Amniotic epithelial cell (primary cell): ENCODE results near the gene OR1F1.
"Not testable (repeated sequence)": the region's sequence is repeated elsewhere in the genome, so short reads cannot be mapped to it uniquely, and the experiment has no call there.

Source experiments
- DNase-seq: peaks from one replicate; pipeline ENCODE4 v3.0.0-alpha.2; 2010; ENCODE audit warnings: low read depth

The OR1F1 gene

DNA sequence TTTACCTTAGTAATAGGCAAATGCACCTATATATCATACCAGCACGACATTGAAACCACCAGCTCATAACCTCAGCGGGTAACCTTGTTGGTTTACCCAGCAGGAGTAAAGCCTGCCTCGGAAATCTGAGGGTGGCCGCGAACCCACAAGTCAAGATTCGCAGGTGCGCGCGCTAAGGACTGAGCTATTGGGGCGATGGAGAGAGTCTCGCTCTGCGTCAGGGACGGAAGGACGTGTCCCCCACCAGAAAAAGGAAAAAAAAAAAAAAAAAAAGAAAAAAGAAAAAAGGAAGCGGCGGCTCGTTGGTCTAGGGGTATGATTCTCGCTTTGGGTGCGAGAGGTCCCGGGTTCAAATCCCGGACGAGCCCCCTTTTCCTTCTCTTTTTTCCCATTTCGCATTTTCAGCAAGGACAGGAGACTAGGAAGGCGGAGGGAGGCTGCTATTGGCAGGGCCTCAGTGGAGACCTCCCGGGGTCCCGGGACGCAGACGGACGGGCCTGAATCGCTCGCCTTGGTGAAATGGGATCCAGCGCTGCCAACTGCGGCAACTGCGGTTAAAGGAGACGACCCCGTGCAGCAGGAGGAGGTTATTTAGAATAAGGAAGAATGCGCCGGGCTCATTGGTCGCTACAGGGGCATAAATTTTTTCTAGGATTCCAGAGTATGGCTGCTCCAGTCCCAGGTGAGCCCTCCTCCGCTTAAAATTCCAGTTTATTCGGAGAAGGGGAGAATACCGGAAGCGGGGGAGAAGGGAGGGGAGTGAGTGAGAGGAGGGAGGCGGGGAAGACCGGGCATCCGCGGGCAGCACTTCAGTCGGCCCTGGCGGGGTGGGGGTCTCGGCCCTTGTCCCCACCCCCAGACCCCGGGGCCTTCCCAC, at the start of gene OR1F1:
TSS of gene OR1F1 (plus strand) at position 407 of the 877 bp plus-strand sequence.
- peak; percentile 62 for DNase-seq

DNA sequence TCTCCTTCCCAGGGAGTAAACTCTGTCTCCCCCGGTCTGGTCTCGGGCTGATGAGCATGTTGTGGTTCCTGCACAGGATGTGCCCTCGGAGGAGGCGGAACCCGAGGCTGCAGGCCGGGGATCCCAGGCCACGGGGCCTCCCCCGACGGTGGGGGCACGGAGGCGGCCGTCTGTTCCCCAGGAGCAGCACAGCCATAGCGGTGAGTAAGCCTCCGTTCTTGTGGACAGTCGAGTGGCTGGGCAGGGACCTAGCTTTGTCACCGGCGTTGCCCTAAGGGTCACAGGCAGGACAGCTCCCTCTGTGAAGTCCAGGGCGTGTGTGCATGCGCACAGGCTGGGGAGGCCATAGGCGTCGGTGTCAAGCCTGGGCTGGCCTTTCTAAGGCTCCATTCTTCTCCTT, 49.7 kb upstream of the OR1F1 start:
- no peak for DNase-seq

DNA sequence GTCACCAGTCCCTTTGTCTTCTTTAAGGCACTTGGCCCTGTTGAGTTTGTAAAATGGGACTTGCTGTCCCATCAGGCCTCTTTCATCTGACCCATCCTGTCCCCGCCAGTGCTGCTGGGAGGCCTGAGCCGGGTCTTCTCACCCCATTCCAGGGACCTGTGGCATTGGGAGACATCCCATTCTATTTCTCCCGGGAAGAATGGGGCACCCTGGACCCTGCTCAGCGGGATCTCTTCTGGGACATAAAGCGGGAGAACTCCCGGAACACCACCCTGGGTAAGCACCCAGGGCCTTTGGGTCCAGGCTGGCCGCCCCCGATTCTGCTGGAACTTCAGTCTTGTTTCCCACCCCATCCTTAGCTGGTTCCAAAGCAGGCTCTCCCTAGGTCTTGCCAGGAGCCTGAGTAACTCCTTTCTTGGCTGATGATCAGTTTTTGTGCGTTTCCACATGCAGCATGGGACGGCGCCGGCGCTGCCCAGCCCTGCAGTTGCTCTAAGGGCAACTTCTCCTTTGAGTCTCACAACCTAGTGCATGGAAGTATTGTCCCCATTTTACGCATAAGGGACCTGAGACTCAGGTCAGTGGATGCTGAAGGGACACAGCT, 49.1 kb upstream of the OR1F1 start:
- no peak for DNase-seq

DNA sequence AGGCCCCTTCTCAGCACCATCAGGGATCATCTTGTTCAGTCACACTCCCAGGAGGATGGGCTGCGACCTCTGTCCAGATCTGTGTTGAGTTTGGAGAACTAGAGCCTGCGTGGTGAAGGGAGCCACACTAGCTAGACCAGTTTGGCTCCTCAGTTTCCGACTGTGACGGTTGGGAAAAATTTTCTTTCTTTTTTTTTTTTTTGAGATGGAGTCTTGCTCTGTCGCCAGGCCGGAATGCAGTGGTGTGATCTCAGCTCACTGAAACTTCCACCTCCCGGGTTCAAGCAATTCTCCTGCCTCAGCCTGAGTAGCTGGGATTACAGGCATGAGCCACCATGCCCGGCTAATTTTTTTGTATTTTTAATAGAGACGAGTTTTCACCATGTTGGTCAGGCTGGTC, 48.4 kb upstream of the OR1F1 start:
- not testable (repeated sequence) for DNase-seq

DNA sequence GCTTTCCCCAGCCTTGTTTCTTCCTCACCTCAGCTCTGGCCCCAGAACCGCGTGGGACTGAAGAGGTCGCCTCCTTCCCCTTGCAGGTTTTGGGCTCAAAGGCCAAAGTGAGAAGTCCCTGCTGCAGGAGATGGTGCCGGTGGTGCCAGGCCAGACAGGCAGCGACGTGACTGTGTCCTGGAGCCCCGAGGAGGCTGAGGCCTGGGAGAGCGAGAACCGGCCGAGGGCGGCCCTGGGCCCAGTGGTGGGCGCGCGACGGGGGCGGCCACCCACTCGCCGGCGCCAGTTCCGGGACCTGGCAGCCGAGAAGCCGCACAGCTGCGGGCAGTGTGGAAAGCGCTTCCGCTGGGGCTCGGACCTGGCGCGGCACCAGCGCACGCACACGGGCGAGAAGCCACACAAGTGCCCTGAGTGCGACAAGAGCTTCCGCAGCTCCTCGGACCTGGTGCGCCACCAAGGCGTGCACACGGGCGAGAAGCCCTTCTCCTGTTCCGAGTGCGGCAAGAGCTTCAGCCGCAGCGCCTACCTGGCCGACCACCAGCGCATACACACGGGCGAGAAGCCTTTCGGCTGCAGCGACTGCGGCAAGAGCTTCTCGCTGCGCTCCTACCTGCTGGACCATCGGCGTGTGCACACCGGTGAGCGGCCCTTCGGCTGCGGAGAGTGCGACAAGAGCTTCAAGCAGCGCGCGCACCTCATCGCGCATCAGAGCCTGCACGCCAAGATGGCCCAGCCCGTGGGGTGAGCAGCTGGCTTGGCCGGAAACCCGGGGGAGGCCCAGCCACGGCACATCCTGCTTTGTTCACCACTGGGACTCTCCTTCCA, 47.2 kb upstream of the OR1F1 start:
- no peak for DNase-seq

DNA sequence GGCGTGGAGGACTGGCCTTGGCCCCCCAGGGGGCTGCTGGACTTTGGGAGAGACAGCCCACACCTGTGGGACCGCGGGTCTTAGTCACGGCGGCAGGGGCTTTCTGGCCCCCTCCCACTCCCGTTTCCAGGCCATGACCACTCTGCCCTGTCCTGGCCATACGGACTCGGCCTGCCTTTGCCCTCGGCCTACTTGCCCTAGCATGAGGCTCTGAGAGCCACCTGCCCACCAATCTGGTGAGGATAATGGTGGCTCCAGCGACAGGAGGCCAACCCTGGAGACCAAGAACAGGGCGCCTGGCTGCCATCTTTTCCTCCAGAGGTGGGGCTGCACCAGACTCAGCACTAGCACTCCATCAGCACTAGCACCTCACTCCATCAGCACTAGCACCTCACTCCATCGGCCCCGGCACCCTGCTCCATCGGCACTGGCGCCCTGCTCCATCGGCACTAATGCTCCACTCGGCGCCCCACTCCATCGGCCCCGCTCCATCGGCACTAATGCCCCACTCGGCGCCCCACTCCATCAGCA, 46.2 kb upstream of the OR1F1 start:
- no peak for DNase-seq

DNA sequence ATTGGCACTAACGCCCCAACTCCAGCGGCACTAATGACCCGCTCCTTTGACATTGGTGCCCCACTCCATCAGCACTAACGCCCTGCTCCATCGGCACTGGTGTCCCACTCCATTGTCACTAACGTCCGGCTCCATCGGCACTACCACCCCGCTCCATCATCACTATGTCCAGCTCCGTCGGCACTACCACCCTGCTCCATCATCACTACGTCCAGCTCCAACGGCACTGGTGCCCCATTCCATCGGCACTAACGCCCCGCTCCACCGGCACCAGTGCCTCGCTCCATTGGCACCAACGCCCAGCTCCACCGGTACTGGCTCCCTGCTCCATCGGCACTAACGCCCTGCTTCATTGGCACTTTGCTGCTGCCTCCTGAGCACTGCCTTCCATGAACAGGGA, 45.7 kb upstream of the OR1F1 start:
- no peak for DNase-seq

DNA sequence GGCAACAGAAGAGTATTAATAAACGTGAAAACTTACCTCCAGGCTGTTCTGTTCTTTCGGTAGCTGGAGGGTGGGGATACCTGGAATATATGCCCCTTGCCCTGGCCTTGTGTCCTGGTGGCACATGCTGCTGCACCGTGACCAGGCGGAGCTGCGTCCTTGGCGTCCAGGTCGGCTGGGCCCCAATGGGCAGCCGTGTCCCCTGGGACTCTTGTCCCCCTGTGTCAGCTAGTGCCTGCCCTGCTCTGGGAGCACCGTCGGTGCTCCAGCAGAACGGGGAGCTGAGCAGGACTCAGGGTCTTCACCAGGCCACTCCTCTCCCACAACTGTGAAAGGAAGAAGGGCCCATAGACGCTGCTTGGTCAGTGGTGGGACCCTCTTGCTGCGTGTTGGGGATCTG, 45.2 kb upstream of the OR1F1 start:
- DNase-seq: no peak

DNA sequence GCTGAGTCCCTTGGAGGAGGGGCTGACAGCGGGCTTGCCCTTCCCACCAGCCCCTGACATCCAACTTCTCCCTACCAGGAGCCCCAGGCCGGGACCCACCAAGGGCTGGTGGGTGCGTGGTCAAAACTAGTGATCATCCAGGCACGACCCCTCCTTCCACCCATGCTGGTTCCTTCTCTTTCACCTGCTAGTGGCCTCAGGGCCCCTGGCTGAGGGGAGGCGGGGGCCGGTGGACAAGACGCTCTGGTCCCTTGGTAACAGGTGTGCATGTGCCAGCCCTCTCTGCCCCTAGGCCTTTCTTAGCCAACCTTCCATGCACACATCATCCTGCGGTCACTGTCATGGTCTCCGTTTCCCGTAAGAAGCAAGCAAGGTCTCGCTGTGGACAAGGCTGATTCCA, 44.8 kb upstream of the OR1F1 start:
- DNase-seq: no peak

DNA sequence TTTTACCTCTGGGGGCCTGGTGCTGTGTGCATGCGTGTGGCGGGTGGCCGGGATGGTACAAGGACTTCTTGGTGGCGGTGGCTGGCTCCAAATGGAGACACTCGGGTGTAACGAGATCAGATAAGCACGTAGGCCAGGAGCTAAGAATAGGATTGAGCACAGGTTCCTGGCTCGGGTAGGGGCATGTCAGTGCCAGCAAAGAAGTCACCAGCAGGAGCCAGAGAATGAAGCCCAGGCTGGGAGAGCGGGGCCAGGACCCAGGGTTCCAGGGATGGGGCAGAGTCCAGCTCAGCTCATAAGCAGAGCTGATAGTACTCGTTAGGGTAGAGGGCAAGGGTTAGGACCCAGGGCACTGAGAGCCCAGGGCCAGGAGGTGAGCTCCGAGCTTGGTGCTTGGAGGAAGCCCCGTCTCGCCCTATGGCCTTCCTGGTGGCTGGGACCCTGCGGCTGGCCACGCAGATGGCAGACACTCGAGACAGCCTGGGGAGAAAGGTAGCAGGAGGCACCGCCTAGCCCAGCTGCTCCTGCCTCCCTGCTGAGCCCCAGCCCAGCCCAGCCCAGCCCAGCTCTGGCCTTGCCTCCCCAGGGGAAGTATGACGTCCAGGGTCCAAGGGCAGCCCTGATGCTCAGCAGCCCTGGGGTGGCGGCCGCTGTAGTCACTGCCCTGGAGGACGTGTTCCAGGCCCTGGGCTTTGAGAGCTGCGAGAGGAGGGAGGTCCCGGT, 44.2 kb upstream of the OR1F1 start:
- DNase-seq: no peak

DNA sequence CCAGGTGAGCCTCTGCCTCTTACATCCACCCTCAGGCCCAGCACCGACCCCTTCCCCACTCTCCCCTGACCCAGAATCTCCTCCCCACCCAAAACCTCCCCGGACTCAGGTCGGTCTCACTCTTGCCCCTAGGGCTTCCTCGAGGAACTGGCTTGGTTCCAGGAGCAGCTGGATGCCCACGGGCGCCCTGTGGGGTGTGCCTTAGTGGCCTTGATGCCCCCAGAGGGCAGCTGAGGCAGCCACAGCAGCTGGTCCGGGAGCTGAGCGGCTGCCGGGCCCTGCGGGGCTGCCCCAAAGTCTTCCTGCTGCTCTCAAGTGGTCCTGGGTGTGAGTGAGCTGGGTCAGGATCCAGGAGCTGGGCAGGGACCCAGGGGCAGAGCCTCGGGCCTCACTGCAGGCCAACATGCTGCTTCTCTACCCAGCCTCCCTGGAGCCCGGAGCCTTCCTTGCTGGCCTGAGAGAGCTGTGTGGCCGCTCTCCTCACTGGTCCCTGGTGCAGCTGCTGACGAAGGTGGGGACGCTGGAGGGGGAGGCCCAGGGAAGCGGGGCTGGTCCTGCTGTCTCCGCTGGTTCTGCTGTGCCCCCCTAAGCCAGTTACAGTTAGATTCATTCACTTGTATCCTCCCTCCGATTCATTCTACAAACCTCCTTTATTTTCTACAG, 43.6 kb upstream of the OR1F1 start:
- DNase-seq: no peak

DNA sequence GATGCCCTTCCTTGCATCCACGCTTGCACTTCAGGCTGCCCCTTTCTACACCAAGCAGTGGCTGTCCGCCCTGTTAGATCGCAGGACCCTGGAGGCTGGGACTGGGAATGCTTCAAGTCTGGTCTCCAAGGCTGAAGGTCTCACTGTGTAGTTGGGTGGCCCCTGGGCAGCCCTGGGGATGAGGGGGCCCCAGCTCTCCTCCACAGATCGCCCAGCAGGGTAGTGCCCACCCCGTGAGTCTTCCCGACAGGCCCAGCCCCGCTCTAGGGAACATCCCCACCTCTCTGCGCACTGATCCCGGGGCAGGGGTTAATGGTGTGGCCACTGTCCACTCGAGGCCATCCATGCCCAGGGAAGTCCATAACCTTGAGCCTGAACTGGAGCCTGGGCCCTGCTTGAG, 42.9 kb upstream of the OR1F1 start:
- no peak for DNase-seq

DNA sequence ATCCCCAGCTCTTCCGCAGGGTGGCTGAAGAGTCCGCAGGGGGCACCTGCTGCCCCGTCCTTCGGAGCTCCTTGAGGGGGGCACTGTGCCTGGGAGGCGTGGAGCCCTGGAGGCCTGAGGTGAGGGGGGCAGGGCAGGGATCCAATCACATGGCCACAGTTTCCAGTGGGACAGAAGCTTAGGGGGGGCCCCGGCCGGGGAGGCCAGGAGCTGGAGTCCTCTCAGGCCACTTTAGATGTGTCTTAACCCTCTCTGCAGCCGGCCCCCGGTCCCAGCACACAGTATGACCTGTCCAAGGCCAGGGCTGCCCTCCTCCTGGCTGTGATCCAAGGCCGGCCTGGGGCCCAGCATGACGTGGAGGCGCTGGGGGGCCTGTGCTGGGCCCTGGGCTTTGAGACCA, 42.3 kb upstream of the OR1F1 start:
- DNase-seq: no peak

DNA sequence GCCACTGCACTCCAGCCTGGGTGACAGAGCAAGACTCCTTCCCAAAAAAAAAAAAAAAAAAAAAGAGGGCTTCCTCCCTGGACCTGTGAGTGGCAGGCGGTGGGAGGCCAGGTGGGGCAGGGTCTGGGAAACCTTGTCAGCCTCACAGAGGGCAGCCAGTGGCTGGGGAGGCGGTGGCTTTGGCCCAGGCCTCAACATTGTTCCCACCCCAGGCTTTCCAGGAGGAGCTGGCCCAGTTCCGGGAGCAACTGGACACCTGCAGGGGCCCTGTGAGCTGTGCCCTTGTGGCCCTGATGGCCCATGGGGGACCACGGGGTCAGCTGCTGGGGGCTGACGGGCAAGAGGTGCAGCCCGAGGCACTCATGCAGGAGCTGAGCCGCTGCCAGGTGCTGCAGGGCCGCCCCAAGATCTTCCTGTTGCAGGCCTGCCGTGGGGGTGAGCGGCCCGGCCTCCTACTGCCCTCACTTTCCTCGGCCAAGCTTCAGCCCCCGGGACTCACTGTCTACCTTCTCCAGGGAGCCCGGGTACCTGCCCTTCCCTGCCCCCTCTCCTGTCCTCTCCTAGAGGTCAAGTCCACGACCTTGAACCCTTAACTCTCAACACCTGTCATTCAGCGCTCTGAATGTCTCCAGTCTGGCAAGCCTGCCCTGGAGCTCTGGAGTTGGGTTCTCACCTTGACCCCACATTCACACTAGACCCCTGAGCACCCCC, 40.8 kb upstream of the OR1F1 start:
- no peak for DNase-seq

DNA sequence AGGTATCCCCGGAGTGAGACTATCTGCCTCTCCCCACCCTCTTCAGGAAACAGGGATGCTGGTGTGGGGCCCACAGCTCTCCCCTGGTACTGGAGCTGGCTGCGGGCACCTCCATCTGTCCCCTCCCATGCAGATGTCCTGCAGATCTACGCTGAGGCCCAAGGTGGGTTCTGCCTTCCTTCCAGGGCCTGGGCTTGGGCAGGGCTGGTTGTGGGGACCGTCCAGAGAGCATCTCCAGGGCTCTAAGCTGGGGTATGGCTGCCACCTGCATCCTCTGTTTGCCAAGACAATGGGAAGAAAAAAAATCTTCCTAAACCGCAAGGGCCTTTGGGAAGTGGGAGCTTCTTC, 40.3 kb upstream of the OR1F1 start:
- no peak for DNase-seq

DNA sequence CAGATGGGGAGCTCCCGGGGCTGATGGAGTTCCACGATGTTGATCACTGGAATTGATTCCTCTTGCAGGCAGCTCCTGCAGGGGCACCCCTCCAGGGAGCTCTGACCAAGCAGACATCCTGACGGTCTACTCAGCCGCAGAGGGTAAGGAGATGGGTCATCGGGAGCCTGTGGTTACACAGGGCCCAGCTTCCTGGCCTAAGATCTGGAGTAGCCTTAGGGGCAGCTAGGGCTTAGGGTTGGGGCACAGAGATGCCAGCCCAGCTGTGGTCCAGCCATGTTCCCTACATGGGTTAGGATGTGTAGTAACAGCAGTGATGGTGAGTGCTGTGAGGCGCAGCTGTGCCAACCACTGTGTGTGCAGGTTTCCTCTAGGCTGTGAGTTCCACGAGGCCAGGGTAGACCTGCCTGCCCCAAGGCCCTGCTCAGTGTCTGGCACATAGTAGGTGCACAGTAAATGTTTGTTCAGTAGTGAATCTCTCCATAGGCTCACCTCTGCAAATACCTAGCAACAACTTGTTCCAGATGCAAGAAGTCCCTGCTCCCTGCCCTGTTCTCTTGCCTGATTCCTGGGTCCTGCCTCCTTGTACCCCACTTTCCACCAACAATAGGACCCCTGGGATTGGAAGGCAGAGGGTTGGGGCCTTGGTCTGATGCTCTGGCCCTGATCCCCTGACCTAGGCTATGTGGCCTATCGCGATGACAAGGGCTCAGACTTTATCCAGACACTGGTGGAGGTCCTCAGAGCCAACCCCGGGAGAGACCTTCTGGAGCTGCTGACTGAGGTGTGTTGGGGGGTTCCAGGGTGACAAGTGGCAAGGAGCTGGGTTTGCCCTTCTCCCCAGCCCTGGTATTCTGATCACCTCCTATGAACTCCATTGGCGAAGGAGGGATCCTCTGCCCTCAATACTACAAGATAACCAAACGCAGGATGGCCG, 39.5 kb upstream of the OR1F1 start:
- DNase-seq: no peak

DNA sequence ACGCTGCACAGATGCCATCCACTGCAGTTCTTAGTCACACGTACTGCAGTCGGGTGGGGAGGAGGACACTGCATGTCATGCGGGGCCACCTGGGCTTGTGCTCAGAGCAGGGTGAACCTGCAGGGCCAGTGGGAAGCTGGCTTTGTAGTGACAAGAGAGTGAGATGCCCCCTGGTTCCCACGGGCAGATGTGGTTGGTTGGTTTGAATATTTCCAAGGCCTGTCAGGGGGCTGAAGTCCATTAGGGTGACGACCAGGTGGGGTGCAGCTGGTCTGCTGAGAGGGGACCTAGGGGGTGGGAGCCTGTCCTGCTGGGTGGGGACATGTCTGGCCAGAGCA, 38.8 kb upstream of the OR1F1 start:
- DNase-seq: no peak

DNA sequence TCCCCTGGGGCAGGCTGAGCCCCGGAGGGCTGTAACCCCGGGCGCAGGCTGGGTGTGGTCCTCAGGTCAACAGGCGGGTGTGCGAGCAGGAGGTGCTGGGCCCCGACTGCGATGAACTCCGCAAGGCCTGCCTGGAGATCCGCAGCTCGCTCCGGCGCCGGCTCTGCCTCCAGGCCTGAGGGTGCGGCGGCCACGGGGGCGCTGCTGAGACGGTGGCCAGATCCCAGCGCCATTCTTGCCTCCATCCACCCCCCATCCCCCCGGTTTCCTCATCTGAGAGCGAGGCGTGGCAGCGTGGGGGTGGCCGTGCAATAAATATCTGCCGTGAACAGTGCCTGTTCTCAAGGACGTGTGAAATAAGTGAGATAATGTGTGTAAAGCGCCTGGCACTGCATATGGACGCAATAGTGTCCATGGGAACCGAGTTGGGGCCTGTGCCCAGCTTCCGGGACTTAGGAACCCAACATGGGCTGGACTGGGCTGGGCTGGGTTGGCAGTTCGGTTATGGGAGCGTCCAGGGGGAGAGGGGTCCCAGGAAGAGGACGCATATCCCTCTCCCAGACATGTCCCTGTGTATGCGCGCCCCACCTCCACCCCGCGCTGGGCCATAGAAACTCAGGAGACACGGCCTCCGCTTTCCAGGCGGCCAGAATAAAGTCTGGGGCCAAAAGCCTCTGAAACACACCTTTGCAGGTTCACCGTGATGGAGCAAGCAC, 38.2 kb upstream of the OR1F1 start:
- DNase-seq: peak; percentile 74
